Stimulated activated effector memory CD8-positive, alpha-beta T cell treated with anti-CD3 and anti-CD28 coated beads, Interleukin-12 subunit alpha, Interleukin-12 subunit beta, amount 100 ng/mL, for 72 hours (primary cell): ENCODE results near the gene GPBAR1.

Experiments
- ATAC-seq: fragments of 150-1000 bp; cut with Tn5 transposase; 2 replicates; pipeline ENCODE4 v1.10.0; 2021
- DNase-seq, 2 donors: peaks; one replicate each; pipeline ENCODE4 v3.0.0; 2021 to 2022; ENCODE audit warnings: low spot score in 2 of 2
- H3K27ac Mint-ChIP-seq: one replicate; pipeline ENCODE4 v1.8.0; 2022; ENCODE audit warnings: mild to moderate bottlenecking, mixed read lengths
- H3K36me3 Mint-ChIP-seq: one replicate; pipeline ENCODE4 v1.8.0; 2022; ENCODE audit warnings: mild to moderate bottlenecking, mixed read lengths
- H3K4me1 Mint-ChIP-seq: one replicate; pipeline ENCODE4 v1.8.0; 2022; ENCODE audit warnings: mixed read lengths
- H3K4me3 Mint-ChIP-seq: one replicate; pipeline ENCODE4 v1.8.0; 2022; ENCODE audit warnings: mild to moderate bottlenecking, mixed read lengths
- H3K9me3 Mint-ChIP-seq: one replicate; pipeline ENCODE4 v1.8.0; 2022; ENCODE audit warnings: mixed read lengths

Gene GPBAR1

DNA sequence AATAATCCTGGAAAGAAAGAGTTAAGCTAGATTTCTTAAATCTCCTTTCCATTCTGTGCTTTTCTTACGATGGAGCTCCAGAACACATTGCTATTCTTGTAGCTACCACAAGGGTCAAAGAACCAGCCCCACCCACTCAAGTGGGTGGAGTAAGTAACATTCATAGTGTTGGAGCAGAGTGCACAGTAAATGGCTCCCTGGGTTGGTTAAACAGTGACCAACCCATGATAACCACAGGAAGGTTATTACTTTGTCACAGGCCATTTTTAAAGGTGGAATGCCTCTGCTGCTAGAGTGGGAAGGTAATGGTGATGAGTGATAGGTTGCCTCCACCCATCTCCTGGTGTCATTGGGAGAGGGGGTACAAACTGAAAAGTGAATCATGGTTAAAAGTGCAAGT lies 29.9 kb upstream of the GPBAR1 start:
- Mint-ChIP-seq H3K36me3 (peaks cover 100% of the 10 kb centered on the region), H3K4me3 (peak overlapping the region; percentile 48), H3K4me1 (peaks cover 63% of the 10 kb centered on the region), H3K27ac (peak overlapping the region; percentile 52), H3K9me3 (no peaks in the 10 kb centered on the region)
- ATAC-seq (peak; percentile 90), DNase-seq (peak; percentile 14 to 63)

DNA sequence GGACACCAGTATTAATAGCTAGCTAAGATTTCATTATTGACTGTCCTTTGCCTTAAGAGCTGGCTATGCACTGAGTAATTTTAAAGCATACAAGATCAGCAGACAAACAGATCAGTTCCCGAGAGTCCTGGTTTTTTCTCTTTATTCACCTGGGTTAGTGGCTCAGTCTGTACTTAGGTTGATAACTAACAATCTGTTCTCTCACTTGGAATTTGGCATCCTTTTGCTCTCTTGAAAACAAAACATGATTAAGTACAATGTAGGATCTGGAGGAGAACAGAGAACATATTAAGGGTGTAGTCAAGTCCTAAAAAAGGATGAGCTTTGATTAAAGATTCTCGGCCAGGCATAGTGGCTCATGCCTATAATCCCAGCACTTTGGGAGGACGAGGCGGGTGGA lies 27.3 kb upstream of the GPBAR1 start:
- ATAC-seq: no peak
- Mint-ChIP-seq H3K27ac (peak overlapping the region; percentile 83), H3K4me1 (peaks cover 40% of the 10 kb centered on the region), H3K36me3 (peaks cover 100% of the 10 kb centered on the region), H3K4me3 (no peak overlapping the region), H3K9me3 (no peaks in the 10 kb centered on the region)
- no peak for DNase-seq

DNA sequence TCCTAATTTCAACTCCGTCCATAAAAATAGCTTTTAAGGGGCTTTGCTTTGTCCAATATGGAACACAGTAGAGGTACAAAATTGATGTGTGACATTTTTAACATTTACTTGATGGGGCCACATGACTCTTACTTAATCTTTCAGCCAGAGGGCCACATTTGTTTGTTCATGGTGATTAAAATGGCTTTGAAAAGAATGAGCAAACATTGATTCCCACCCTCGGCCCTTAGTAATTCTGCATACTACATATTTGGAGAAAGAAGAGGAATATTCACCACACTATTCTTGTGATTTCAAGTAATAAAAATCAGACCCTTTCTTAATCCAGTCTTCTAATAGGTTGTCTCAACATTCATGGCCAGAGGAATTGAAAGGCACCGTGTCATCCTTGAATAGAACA lies 26.3 kb upstream of the GPBAR1 start:
- ATAC-seq: no peak
- H3K27ac Mint-ChIP-seq: no peak overlapping the region
- peaks cover 31% of the 10 kb centered on the region for H3K4me1 Mint-ChIP-seq
- DNase-seq: no peak
- no peak overlapping the region for H3K4me3 Mint-ChIP-seq
- H3K36me3 Mint-ChIP-seq: peaks cover 100% of the 10 kb centered on the region
- H3K9me3 Mint-ChIP-seq: no peaks in the 10 kb centered on the region

DNA sequence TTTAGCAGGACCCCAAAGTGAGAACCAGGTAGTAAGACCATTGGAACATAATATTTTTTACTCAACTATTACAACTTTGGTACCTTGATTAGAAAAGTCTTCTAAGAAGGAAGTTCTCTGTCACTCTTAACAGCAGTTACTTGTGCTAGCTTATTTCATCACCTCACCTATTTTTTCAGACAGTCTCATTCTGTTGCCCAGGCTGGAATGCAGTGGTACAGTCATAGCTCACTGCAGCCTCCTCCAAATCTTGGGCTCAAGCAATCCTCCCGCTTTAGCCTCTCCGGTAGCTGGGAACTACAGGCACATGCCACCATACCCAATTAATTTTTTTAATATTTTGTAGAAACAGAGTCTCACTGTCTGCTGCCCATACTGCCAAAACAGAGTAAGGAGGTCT lies 25.8 kb upstream of the GPBAR1 start:
- H3K27ac Mint-ChIP-seq: peak overlapping the region; percentile 10
- H3K4me1 Mint-ChIP-seq: peaks cover 31% of the 10 kb centered on the region
- no peaks in the 10 kb centered on the region for H3K9me3 Mint-ChIP-seq
- DNase-seq: no peak
- H3K4me3 Mint-ChIP-seq: no peak overlapping the region
- peaks cover 100% of the 10 kb centered on the region for H3K36me3 Mint-ChIP-seq
- ATAC-seq: no peak

DNA sequence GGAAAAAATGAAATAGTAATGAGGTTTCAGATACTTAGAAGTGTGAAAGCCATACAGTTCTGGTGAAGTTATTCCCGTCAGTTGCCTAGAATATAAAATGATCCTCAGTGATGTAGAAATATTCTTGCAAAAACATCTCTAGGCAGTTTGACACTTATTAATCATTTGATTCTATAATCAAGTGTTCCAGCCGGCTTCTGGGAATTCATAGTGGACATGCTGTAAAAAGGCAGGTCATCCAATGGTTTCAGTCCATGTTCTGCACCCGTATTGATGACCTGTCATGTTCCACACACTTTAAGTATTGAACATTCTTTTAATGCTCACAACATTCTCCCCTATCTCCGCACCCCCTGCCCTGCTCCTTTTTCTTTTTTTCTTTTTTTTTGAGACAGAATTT lies 24.0 kb upstream of the GPBAR1 start:
- no peaks in the 10 kb centered on the region for H3K9me3 Mint-ChIP-seq
- ATAC-seq (no peak), DNase-seq (no peak)
- H3K36me3 Mint-ChIP-seq: peaks cover 100% of the 10 kb centered on the region
- H3K4me3 Mint-ChIP-seq: no peak overlapping the region
- H3K27ac Mint-ChIP-seq: no peak overlapping the region
- peaks cover 17% of the 10 kb centered on the region for H3K4me1 Mint-ChIP-seq

DNA sequence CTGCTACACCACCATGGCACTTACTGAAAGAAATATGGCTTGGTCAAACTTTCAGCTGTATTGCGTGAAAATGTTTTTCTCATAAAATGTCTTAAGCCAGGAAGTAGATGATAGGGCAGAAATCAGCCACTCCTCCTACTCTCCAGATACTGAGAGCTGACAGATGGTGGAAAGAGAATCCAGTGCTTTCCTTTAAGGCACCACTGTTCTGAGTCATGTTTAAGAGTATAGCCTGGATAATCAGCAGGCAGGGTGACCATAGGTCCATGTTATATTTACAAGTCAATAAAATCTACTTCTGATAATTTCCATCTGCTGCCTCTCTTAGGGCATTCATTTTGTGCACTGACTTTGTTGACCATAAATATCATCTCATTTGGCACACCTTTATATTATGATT lies 21.9 kb upstream of the GPBAR1 start:
- no peak for DNase-seq
- H3K9me3 Mint-ChIP-seq: no peaks in the 10 kb centered on the region
- ATAC-seq: no peak
- peaks cover 100% of the 10 kb centered on the region for H3K36me3 Mint-ChIP-seq
- H3K4me3 Mint-ChIP-seq: no peak overlapping the region
- H3K27ac Mint-ChIP-seq: peak overlapping the region; percentile 48
- peaks cover 11% of the 10 kb centered on the region for H3K4me1 Mint-ChIP-seq

DNA sequence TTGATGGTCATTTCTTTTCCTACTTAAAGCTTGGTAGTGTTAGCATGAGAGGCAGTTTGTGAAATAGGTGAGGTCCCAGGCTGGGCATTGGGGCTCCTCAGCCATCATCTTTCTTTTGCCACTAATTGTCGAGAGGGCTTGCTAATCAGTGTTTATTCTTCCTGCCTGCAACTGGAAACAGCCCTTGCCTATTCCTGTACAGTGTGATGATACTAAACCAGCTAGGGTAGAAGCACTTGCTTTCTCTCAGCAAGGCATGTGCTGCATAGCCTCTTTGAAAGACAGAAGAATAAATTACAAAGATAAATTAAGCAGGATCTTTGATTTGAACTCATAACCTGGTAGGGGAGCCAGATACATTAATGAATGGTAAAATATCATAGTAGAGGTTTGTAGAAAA lies 16.6 kb upstream of the GPBAR1 start:
- Mint-ChIP-seq H3K27ac (peak overlapping the region; percentile 79), H3K36me3 (peaks cover 100% of the 10 kb centered on the region)

DNA sequence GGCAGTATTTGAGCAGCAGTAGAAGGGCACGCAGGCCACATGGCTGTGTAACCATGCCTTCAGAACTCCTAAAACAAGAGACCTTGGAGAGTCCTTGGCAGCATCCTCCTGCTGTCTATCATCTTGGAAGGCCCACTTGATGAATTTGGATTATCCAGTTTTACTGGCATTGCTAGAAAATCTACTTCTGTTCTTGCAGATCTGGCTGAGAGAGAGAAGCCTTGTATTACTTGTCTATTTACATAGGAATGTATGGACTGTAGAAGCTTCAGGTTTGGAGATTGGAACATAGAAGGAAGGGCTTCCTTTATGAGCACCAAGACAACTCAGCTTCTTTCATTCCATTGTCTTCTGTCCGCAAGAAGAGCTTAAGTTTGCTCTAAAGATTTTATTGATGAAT lies 16.1 kb upstream of the GPBAR1 start:
- DNase-seq (no peak), ATAC-seq (no peak)
- Mint-ChIP-seq H3K4me3 (no peak overlapping the region), H3K9me3 (no peaks in the 10 kb centered on the region), H3K36me3 (peaks cover 100% of the 10 kb centered on the region), H3K4me1 (peaks cover 14% of the 10 kb centered on the region), H3K27ac (peak overlapping the region; percentile 79)

More for the DNA sequence above, 16.6 kb upstream of the GPBAR1 start:
- ATAC-seq (no peak), DNase-seq (no peak)
- no peaks in the 10 kb centered on the region for H3K9me3 Mint-ChIP-seq
- H3K4me3 Mint-ChIP-seq: no peak overlapping the region
- peaks cover 14% of the 10 kb centered on the region for H3K4me1 Mint-ChIP-seq

DNA sequence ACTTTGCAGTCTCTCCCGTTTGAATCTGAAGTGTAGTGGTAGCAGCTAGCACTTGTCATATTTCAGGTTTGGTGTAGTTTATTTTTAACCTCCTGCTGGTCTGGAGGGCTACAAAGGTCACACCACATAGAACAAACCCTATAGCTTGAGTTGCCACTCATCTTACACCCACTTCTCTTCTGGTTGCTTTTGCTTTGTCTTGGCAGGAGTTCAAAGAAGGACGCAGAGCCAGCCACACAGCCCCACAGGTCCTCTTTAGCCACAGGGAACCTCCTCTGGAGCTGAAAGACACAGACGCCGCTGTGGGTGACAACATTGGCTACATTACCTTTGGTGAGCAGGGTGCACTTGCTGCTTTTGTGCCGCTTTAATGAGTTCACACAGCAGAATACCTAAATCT lies 15.6 kb upstream of the GPBAR1 start:
- H3K9me3 Mint-ChIP-seq: no peaks in the 10 kb centered on the region
- H3K36me3 Mint-ChIP-seq: peaks cover 100% of the 10 kb centered on the region
- H3K4me3 Mint-ChIP-seq: no peak overlapping the region
- peak overlapping the region; percentile 79 for H3K27ac Mint-ChIP-seq
- H3K4me1 Mint-ChIP-seq: peaks cover 14% of the 10 kb centered on the region
- no peak for ATAC-seq
- no peak for DNase-seq

DNA sequence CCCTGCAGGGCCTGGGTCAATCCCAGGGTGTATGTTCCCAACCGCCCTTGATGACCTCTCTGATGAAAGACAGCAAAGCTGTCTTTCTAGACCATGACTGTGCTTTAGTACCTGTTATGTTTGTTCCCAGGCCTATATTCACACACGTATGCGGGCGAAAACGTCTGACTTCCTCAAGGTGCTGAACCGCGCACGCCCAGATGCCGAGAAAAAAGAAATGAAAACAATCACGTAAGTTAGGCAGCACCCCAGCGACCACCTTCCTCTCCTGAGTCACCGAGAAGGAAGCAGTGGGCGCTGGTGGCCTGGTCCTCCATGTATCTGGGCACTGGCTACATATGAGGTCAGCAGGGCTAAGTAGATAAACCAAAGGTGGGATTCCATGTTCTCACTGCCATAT lies 11.1 kb upstream of the GPBAR1 start:
- Mint-ChIP-seq H3K4me1 (peaks cover 22% of the 10 kb centered on the region), H3K36me3 (peaks cover 100% of the 10 kb centered on the region), H3K9me3 (no peaks in the 10 kb centered on the region), H3K4me3 (no peak overlapping the region), H3K27ac (peak overlapping the region; percentile 72)
- ATAC-seq: no peak
- DNase-seq: no peak

DNA sequence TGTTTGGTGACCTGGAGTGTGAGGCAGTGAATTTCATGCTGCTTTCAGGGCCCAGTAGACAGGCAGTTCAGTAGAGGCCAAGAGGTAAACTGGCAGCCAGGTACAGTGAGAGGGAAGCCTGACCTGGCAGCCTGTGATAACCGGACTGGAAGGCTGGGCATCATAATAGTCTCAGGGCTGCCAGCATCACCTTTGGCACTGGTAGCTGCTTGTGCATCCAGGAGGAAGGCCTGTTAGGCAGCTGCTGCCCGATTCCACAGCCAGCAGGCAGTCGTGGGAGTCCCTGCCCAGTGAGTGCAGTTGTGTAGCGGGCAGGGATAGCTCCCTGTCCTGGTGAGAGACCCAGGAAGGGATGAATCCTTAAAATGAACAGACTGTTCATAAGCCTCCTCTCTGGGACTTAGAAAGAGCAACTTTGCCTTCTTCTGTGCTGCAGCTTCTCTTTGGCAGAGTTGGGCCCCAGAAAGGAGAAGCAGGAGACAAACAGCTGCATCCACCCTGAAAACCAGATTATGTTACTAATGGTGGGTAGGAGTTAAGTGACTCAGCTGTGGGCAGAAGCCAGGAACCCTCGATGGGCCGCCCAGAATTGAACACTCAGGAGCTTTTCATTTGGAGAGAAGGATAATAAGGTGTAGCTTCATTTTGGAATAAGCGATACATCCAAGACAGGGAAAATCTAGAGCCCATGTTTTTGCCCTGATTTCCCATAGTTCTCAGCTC lies 8.1 kb upstream of the GPBAR1 start:
- Mint-ChIP-seq H3K27ac (peak overlapping the region; percentile 84), H3K36me3 (peaks cover 100% of the 10 kb centered on the region), H3K4me3 (no peak overlapping the region), H3K4me1 (peaks cover 38% of the 10 kb centered on the region), H3K9me3 (no peaks in the 10 kb centered on the region)
- no peak for DNase-seq
- peak; percentile 56 for ATAC-seq

DNA sequence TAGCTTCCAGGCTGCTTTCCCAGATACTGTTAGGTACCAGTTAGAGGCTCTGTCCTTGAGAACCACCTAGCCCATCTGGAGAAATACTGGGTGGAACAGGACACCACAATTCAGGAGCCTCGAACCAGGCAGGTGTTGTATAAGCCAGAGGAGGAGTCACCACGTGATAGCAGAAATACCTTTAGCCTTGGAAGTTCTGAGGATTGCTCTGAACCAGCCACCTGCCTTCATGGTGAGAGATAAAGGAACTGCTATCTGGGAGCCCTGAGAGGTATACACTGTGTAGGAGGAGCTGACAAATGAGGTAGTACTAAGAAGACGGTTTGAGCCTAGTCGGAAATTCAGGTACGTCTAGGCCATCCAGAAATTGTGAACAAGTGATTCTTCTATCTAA lies 7.6 kb upstream of the GPBAR1 start:
- peaks cover 98% of the 10 kb centered on the region for H3K36me3 Mint-ChIP-seq
- DNase-seq (no peak), ATAC-seq (no peak)
- H3K4me3 Mint-ChIP-seq: no peak overlapping the region
- peak overlapping the region; percentile 84 for H3K27ac Mint-ChIP-seq
- H3K4me1 Mint-ChIP-seq: peaks cover 41% of the 10 kb centered on the region
- no peaks in the 10 kb centered on the region for H3K9me3 Mint-ChIP-seq

DNA sequence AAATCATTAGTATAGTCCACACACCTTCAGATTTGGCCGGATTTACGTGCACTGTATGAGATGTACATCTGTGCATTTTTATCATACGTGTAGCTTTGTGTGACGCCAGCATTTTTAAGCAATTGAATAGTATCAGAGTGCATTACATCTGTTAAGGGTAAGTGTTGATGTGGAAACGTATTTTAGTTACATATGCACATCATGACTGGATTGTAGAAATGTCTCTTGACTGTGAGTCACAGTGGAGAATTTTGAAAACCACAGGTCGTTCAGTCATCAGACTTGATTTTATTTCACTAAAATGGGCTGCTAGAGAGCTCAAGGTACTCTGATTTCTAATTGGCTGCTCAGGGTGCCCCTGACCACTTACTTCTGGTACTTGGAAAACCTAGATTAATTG lies 5.4 kb upstream of the GPBAR1 start:
- H3K27ac Mint-ChIP-seq: peak overlapping the region; percentile 66
- peaks cover 53% of the 10 kb centered on the region for H3K4me1 Mint-ChIP-seq
- peaks cover 90% of the 10 kb centered on the region for H3K36me3 Mint-ChIP-seq
- peak; percentile 60 for ATAC-seq
- H3K9me3 Mint-ChIP-seq: no peaks in the 10 kb centered on the region
- no peak for DNase-seq
- H3K4me3 Mint-ChIP-seq: no peak overlapping the region

DNA sequence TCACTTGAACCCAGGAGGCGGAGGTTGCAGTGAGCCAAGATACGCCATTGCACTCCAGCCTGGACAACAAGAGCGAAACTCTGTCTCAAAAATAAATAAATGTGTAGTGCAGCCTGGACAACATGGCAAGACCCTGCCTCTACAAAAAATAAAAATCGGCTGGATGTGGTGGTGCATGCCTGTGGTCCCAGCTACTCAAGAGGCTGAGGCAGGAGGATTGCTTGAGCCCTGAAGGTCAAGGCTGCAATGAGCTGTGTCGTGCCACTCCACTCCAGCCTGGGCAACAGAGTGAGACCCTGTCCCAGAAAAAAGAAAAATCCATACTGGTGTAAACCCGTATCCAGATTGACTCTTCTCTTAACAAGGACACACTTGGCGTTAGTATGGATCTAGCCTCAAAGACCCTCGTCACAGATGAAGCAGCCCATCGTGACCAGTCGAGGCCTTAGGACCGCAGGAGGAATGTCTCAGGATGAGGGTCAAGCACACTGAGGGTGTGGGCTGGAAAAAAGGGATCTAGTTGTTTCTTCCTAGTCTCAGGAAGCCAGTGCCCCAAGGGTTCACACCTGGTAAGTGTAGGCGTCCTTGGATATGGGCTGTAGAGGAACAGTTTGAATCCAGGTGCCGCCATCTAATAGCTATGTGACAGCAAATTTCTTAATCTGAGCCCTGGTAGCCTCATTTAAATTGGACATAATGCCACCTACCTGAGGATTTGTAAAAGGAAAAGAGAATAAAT lies 4.0 kb upstream of the GPBAR1 start:
- DNase-seq (no peak), ATAC-seq (no peak)
- peaks cover 84% of the 10 kb centered on the region for H3K36me3 Mint-ChIP-seq
- peaks cover 61% of the 10 kb centered on the region for H3K4me1 Mint-ChIP-seq
- no peaks in the 10 kb centered on the region for H3K9me3 Mint-ChIP-seq
- H3K27ac Mint-ChIP-seq: peak overlapping the region; percentile 87
- no peak overlapping the region for H3K4me3 Mint-ChIP-seq

DNA sequence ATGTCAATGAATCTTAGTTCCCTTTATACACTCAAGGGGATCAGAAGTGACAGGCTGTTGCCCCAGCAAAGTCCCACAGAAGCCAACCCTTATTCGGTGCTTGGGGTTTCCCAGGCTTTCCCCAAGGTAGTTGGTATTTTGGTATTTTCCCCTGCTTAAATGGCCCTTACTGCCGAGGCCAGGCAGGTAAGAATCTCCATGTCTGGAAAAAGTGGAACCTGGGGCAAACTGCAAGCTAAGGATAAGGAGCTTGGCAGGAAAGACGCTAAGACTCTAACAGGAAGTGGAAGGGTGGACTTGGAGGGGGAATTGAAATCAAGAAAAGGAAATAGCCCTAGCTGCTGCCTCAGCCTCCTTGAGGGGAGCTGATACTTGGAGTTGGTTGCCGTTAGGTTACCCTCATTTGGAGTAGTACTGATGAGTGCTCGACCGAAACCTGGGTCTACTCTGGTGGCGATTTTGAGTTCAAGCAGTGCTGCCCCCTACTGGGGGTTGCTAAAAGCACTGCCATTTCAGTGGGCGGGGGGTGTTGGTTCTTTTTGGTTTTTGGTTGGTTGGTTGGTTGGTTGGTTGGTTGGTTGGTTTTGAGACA lies 3.3 kb upstream of the GPBAR1 start:
- Mint-ChIP-seq H3K4me1 (peaks cover 59% of the 10 kb centered on the region), H3K36me3 (peaks cover 80% of the 10 kb centered on the region), H3K9me3 (no peaks in the 10 kb centered on the region), H3K4me3 (peak overlapping the region; percentile 25), H3K27ac (peak overlapping the region; percentile 87)
- peak; percentile 79 for ATAC-seq
- peak; percentile 61 to 86 for DNase-seq
